Panc1 (cell line): ENCODE data around the gene PCDHGC3. TPM values are rescaled to one million over a fixed set of nuclear protein-coding genes. Genes with fewer than 3 reads are reported as not detected.

Experiments
- ATAC-seq: fragments of 200-7000 bp; cut with Tn5 transposase; 2 replicates; pipeline ENCODE4 v1.9.1; 2020; ENCODE audit warnings: mild to moderate bottlenecking, moderate library complexity
- BruUV-seq: library from RNA; stranded (reverse); fragments of 400-500 nt; replicated peaks from 2 replicates; lab custom pipeline; 2021; lab: Mats Ljungman, UMichigan
- CTCF ChIA-PET: fragments of 300-600 bp; sonication (Branson Sonifier 250); formaldehyde crosslinking; loops from one replicate; lab custom pipeline; 2022; ENCODE audit warnings: antibody characterized with exemption; lab: Charles Lee
- POLR2A ChIA-PET: fragments of 300-600 bp; sonication (Branson Sonifier 250); formaldehyde crosslinking; loops from one replicate; lab custom pipeline; 2022; ENCODE audit warnings: antibody characterized with exemption; lab: Charles Lee
- DNase-seq: peaks from one replicate; pipeline ENCODE4 v3.0.0-alpha.2; 2010; ENCODE audit warnings: low read depth, low spot score
- H3K27ac ChIP-seq: 2 replicates; pipeline ENCODE4 v1.5.1; 2011; ENCODE audit warnings: mild to moderate bottlenecking, low read length, inconsistent platforms
- H3K27me3 ChIP-seq: fragments of 200-500 bp; sonication (Bioruptor generic); 2 replicates; pipeline ENCODE4 v1.6.0; 2014; ENCODE audit warnings: low read length, inconsistent platforms; ENCODE audit not compliant: control insufficient read depth, insufficient read depth
- H3K36me3 ChIP-seq: fragments of 200-500 bp; sonication (Bioruptor generic); 2 replicates; pipeline ENCODE4 v1.5.1; 2014; ENCODE audit warnings: inconsistent platforms, mild to moderate bottlenecking, low read length, moderate library complexity; ENCODE audit not compliant: control insufficient read depth, insufficient read depth
- H3K4me1 ChIP-seq: 2 replicates; pipeline ENCODE4 v1.5.1; 2011; ENCODE audit warnings: inconsistent platforms, mild to moderate bottlenecking, low read length, moderate library complexity; ENCODE audit not compliant: control insufficient read depth, insufficient read depth
- H3K4me3 ChIP-seq, 2 experiments: 2 replicates each; pipeline ENCODE4 v1.5.1; 2011 to 2012; ENCODE audit warnings: low read depth in 2 of 2, low read length in 2 of 2, mild to moderate bottlenecking in 2 of 2, inconsistent platforms in 1 of 2, moderate library complexity in 1 of 2
- H3K9me3 ChIP-seq: fragments of 200-500 bp; sonication (Bioruptor generic); 2 replicates; pipeline ENCODE4 v1.5.1; 2014; ENCODE audit warnings: low read depth, mild to moderate bottlenecking, inconsistent platforms, low read length, moderate library complexity; ENCODE audit not compliant: control insufficient read depth, insufficient read depth
- POLR2AphosphoS5 ChIP-seq: IDR thresholded peaks from 2 replicates; pipeline ENCODE4 v1.6.1; 2012; ENCODE audit warnings: mild to moderate bottlenecking, low read depth, low read length, moderate library complexity
- REST ChIP-seq, 2 experiments: IDR thresholded peaks; 2 replicates each; pipeline ENCODE4 v1.6.1; 2011 to 2012; ENCODE audit warnings: low read depth in 2 of 2, control low read depth in 1 of 2, low read length in 1 of 2, mild to moderate bottlenecking in 1 of 2, moderate library complexity in 1 of 2; ENCODE audit not compliant: insufficient read depth in 1 of 2
- SIN3A ChIP-seq: IDR thresholded peaks from 2 replicates; pipeline ENCODE4 v1.6.1; 2012; ENCODE audit warnings: low read depth, mild to moderate bottlenecking, low read length, moderate library complexity, borderline replicate concordance; ENCODE audit not compliant: insufficient read depth
- TCF7L2 ChIP-seq: IDR thresholded peaks from 2 replicates; pipeline ENCODE4 v1.6.1; 2011; ENCODE audit warnings: mild to moderate bottlenecking, low read depth, low read length, inconsistent platforms
- in situ Hi-C: cut with HindIII; loops from 2 replicates; pipeline ENCODE4 v1.10.0; 2016; ENCODE audit warnings: low sequenced_read_pairs, low pct_unique_long_range_greater_than_20kb
- intact Hi-C: fragments of 100-400 bp; cut with micrococcal nuclease; formaldehyde crosslinking; loops from one replicate; pipeline ENCODE4 v1.10.0; 2022; ENCODE audit not compliant: unreplicated experiment
- total RNA-seq: library from RNA; stranded (reverse); gene quantifications from one replicate; pipeline ENCODE4 v1.2.1, GENCODE V29; 2021; ENCODE audit not compliant: unreplicated experiment
- TF ChIP-seq, protein P1 (sequence below): fragments of 450-650 bp; IDR thresholded peaks from 2 replicates; pipeline ENCODE4 v1.5.1; 2017; ENCODE audit warnings: mild to moderate bottlenecking

The PCDHGC3 gene
- total RNA-seq, 1 experiment from 2014 or later: 54.1 TPM

DNA sequence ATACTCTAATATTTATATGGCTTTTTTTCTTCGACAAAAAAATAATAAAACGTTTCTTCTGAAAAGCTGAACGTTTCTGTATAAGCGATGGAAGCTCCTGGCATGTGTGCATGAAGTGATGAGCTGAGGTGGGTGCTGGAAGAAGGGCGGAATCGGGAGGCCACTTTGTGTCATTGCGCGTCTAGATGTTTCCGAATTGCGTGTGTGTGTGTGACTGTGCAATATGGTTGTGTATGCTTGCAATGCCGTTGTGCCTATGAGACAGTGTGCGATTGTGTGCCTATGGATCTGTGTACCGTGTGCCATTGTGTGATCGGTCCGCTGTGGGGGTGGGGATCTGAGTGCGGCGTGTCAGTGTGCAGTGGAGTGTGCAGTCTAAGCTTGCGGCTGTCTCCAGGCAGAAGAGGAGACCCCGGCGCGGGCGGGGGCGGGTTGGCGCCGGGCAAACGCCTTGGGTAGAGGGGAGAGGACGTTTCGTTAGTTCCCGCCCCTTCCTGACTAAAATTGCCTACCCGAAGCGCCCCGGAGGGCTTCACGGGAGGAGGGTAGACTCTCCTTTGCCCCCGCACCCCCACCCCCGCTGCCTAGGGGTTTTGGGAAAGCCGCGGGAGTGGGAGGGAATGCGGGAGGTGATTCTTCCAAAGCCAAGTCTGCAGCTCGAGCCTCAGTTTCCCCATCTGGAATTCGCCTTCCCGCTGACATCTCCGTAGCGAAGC is 37.3 kb downstream of the PCDHGC3 start:
- TF ChIP-seq SIN3A (no peak), POLR2AphosphoS5 (no peak), TCF7L2 (no peak), REST (IDR thresholded peaks at IDR 0.05; ENCODE audit: insufficient read depth in 1 of 2, low read depth in 2 of 2, low read length in 1 of 2) (no peak)
- TF ChIP-seq, protein P1, sequence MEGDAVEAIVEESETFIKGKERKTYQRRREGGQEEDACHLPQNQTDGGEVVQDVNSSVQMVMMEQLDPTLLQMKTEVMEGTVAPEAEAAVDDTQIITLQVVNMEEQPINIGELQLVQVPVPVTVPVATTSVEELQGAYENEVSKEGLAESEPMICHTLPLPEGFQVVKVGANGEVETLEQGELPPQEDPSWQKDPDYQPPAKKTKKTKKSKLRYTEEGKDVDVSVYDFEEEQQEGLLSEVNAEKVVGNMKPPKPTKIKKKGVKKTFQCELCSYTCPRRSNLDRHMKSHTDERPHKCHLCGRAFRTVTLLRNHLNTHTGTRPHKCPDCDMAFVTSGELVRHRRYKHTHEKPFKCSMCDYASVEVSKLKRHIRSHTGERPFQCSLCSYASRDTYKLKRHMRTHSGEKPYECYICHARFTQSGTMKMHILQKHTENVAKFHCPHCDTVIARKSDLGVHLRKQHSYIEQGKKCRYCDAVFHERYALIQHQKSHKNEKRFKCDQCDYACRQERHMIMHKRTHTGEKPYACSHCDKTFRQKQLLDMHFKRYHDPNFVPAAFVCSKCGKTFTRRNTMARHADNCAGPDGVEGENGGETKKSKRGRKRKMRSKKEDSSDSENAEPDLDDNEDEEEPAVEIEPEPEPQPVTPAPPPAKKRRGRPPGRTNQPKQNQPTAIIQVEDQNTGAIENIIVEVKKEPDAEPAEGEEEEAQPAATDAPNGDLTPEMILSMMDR: no peak
- no TSS peak for BruUV-seq
- DNase-seq: no peak
- Histone ChIP-seq H3K4me1 (peaks cover 34% of the 10 kb centered on the region), H3K36me3 (no peaks in the 10 kb centered on the region; the same call in 1 of the 2 replicates), H3K4me3 (peak overlapping the region; percentile 22 to 46), H3K27ac (peak overlapping the region; percentile 79), H3K9me3 (no peaks in the 10 kb centered on the region), H3K27me3 (no peaks in the 10 kb centered on the region)
- intact Hi-C loops (no loop called here), in situ Hi-C loops (no loop called here)
- ChIA-PET CTCF (interaction anchor here (0.6 to 1.7 kb wide), 5 partner anchors 8 to 290 kb away, joined by 3 to 5 read pairs (median 4); partner anchors contain the start of genes PCDHB14, PCDHGA10 and PCDHGB7), POLR2A (no interaction called here)
- ATAC-seq: peak; percentile 14; the same call in 1 of the 2 replicates

- Histone ChIP-seq H3K9me3 (no peaks in the 10 kb centered on the region), H3K4me1 (peaks cover 34% of the 10 kb centered on the region), H3K27me3 (no peaks in the 10 kb centered on the region), H3K36me3 (no peaks in the 10 kb centered on the region; the same call in 1 of the 2 replicates), H3K27ac (peak overlapping the region; percentile 79), H3K4me3 (peak overlapping the region; percentile 22 to 46)
- POLR2A ChIA-PET: no interaction called here
- intact Hi-C loops: no loop called here
- ATAC-seq: peak; percentile 55
- no TSS peak for BruUV-seq
- no peak for DNase-seq
- in situ Hi-C loops: no loop called here
- CTCF ChIA-PET: interaction anchor here (1.2 to 1.7 kb wide), 3 partner anchors 11 to 290 kb away, joined by 3 to 5 read pairs (median 4); partner anchors contain the start of genes PCDHB14 and PCDHGB7
- TF ChIP-seq POLR2AphosphoS5 (no peak), REST (IDR thresholded peaks at IDR 0.05; ENCODE audit: insufficient read depth in 1 of 2, low read depth in 2 of 2, low read length in 1 of 2) (no peak)
Observed at GRCh38 chr5:141513627-141514329, 38.0 kb downstream of the PCDHGC3 start.
